Measurements from ENCODE around the gene FALEC.
A peak's percentile ranks its signal among the peaks of the same experiment; 100 is the strongest.
"Not testable (repeated sequence)": the region's sequence is repeated elsewhere in the genome, so short reads cannot be mapped to it uniquely, and the experiment has no call there.

The FALEC gene

DNA sequence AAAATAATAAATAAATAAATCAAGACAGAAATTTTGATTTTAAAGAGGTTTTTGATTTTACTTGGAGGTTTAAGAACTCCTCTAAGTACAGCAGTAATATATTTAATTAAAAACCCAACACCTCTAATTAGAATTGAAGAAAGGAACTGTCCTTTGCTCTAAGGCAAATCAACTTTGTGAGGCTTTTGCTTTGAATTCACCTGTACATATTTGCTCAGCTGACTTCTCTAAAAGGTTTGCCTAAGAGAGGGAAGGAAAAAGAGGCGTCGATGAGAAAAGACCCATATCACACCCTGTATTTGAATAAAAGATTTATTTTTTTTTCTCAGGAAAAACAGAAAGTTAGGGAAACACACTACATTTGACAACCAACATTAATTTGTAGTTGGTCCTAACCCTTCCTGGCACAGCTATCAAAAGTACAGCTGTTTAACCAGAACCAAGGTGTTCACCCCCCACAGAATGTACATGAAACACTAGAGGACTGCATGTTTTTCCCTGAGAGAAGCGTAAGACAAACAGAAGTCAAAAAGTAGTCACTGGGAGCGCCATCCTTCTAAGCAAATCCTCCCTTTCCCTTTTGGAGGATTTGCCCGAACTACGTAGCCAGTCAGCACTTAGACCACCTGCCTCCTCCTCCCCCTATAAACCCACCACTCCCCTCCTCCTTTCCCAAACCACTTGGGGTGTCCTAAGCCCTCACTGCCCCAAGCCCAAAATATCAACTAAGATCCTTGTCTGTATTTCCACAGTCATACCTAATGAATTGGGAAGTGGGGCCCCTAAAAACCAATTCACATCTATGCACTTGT lies 58.9 kb downstream of the FALEC start:
- DNase-seq (ENCODE audit: low read depth, low spot score), result no peak

DNA sequence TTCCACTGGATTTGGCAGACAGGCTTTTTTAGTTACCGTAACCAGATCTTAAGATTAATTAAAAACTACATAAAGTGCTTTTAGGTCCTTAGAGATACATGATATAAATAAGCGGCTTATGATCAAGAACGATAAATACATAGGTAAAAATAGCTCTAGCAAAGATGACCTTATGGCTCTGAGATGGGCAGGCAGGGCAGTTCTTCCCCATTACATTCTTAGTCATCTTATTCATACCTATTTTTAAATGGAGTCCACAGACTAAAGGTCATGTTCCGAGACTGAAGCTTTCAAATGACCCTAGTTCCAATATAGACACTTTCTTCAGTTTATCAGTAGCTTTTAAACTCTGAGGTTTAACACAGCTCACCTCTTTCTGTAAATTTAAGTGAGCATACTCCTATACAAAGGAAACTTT lies 59.5 kb downstream of the FALEC start:
- DNase-seq (ENCODE audit: low read depth, low spot score), result no peak

DNA sequence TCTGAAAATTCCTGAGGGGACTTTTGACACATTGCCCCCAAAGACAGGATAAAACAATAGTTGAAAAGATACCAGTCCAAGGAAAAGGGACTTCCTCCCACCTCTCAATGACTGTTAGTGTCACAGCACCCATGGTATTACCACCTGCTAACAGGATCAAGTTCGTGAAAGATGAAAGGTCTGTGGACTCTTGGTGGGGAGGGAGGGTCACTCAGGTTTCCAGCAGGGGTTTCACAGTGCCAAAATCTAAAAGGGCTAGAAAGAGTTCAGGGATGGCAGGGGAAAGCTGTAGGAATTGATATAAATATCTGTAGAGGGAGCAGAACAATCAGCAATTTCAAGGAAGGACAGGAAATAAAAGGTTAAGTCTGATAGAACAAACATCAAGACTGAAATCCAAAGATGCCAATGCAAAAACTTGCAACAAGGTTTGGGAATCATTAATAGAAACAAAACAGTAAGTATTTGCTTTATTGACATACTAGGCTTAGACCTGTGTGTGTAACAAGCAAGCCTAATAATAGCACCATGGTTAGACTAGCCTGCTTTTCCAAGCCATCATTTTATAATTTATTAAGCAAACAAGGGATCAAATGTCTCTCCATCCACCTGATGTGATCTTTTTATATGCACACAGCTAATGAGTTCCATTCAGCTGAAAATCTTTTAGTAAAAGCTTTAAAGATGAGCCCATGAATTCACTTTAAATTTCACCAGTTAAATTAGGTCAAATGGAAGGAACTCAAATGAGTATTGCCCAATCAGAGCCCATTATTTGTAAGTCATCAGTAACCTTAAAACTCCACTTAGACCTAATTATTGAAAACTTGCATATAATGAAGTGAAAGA lies 60.2 kb downstream of the FALEC start:
- DNase-seq (ENCODE audit: low read depth, low spot score), result no peak

DNA sequence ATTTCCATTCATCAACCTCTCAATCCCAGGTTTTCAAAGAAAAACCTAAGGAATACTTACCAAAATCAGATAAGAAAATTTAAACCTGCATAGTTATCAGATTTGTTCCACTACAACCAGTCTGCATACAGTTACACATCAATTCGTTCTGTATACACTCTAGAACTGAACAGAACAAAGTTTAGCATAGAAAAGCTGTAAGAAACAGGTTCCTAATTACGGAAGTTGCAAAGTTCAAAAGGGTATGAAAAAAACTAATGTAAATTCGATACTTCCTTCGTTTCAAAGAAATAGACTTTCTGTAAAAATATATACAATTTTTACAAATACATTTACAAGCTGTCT lies 60.8 kb downstream of the FALEC start:
- no peak for DNase-seq (ENCODE audit: low read depth, low spot score)

DNA sequence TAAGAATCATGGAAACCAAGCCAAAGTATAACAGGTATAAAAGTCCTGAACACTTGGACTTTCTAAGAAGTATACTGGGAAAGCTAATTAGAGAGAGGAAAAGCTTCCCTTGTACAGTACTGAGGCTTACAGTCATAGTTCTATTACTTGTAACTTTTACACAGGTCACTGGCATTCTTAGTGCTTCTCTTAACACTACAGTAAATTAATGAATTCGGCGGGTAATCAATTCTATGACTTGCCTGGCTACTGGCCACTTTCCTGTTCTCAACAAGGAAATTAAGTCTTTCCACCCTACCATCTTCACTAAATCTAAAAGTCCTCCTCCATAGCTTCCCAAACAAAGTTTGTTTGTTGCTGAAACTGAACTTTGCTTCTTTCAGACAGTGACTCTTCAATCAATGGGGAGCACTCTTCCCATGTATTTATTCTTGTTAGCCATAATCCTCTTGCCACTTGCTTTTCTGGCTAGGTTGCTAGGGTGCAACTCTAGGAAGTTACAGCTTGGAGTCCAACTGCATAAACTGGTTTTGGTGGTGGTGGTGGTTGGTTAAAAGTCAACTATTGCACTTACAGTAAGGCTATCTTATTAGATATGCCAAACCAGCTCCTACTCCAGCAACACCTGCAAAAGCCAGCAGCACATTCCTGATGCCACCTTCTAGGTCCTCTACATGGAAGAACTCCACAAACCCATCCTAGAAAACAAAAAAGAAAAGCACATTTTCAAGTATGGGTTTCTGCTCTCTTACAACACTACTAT lies 61.4 kb downstream of the FALEC start:
- DNase-seq (ENCODE audit: low read depth, low spot score), result no peak

DNA sequence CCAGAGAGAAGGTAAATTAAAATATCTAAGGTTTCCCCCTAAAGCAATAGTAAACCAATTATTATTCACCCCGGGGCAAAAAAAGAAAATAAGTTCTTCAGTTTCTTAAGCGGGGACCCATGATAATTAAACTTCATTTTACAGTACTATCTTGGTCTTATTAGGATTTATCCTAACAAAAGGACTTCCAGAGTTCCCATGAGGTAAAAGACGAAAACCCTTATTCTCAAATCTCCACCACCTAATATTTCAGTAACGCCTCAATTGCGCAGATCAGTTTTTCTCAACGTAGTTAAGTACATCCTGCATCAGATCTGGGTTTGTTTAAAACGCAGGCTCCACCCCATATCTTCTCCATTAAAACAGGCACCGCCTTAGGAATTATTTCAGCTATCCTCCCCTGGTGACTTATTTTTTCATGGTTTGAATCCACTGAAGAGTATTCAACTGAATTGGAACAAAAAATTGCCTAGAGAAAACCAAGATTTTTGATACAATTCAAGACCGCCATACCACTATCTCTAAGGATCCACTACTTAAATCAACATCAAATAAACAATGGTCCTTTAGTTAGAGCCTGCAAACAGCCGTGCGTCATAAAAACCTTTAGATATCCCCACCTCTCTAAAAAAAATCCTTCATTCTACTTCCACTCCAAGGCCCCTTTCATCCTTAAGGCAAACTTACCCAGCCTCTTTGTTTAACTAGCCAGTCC lies 62.2 kb downstream of the FALEC start:
- no peak for DNase-seq (ENCODE audit: low read depth, low spot score)

DNA sequence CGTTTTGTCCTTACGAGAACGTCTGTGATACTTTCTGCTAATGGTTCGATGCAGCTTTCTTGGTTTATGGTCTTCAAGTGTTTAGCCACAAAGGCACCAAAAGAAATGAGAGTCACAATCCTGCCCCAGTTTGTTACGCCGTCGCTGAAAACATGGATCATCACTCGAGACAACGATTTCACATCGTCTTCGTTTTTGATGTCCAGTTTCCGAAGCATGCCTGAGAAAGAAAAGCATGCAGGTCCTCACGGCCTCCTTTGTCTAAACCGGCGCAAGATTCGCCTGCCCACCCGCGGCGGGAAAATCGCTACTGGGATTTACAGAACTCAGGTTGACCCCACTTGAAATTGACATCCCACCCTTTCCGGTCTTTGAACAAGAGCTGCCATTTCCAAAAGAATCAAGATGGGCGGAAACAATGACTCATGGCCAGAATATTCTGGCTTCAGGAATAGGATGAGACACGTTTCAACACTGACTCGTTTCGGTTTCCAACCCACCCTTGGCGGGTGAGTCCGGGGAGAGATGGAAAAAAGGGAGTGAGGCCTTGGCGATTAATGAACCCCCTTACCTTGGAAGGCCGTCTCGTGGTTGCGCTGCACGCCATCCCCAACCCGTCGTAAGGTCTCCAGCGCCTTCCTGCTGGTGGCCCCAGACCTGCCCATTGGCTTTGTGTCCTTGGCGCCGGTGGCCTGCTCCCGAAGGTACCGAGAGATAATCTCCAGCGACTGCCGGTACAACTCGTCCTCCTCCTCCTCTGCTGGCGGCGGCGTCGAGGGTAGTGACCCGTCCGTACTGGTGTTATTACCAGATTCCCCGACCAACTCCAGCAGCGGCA lies 62.9 kb downstream of the FALEC start:
- DNase-seq (ENCODE audit: low read depth, low spot score), result no peak

DNA sequence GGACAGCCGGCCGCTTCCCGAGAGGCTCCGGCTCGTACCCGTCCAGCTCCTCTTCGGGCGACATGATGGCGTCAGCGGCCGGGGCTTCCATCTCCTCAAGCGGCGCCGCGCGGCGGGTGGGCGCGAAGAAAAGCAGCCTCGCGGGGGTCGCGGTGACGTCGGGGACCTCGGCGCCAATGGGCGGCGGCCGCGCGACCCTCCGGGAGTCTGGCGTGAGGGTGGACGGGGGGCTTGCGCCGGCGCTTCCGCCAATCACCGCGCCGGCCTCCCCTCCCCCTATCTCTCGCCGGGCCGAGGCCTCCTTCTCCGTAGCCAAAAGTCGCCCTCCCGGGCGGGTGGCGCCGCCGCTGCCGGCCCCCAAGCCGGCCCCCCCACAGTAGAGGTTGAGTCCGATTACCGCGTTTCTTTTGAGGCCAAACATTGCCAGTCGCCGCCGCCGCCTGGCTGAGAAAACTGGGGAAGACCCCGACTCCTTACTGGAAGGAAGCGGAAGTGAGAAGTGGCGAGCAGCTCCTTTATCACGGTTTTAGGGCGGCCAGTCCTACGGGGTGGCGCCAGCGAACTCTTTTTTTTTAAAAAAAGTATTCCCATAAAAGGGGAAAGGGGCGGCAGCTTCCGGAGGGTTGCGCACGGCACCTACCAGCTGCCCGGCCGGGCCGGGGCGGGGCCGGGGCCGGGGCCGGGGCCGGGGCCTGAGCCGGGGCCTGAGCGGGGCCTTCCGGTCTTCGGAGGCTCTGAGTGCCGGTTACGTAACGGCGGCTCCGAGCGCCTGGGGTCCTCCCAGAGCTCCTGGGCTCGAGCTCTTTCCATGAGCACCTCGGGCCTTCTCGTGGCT lies 63.8 kb downstream of the FALEC start, which contains the start of gene MCL1:
MCL1 (minus strand) TSS at position 501 of the 835 bp plus-strand sequence; CDS start at position 421, 80 bp downstream.
- DNase-seq (ENCODE audit: low read depth, low spot score), result peak; percentile 80

DNA sequence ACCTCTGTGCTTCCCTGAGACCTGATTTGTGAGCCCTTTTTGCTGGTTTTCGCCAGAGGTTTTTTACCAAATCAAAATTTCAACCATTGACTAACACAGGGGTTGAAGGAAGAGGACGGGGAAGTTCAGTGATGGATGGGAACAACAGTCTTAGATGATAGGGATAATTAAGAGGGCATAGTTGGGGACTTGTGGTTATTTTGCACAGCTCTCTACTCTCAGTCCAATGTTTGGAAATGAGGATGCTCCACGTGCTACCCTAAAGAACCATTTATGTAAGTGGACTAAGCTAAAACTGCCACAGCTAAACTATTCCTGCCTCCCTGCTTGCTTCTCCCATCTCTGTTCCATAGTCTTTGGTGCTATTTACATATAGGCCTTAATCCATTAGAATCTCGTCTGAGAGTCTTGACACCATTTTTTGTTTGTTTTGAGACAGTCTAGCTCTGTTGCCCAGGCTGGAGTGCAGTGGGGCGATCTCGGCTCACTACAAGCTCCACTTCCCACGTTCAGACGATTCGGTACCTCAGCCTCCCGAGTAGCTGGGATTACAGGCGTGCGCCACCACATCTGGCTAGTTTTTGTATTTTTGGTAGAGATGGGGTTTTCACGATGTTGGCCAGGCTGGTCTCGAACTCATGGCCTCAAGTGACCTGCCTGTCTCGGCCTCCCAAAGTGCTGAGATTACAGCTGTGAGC lies 64.5 kb downstream of the FALEC start:
- no peak for DNase-seq (ENCODE audit: low read depth, low spot score)

DNA sequence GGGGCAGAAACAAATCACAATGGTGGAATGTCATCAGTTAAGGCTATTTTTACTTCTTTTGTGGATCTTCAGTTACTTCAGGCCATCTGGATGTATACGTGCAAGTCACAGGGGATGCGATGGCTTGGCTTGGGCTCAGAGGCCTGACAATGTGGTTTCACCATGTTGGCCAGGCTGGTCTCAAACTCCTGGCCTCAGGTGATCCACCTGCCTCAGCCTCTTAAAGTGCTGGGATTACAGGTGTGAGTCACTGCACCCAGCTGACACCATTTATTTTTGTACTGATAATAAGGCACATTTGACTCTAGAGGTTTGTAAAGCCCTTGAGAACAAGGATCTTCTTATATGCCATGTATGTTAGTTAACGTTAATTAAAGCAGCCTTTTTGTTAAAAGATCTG lies 65.4 kb downstream of the FALEC start:
- not testable (repeated sequence) for DNase-seq (ENCODE audit: low read depth, low spot score)

DNA sequence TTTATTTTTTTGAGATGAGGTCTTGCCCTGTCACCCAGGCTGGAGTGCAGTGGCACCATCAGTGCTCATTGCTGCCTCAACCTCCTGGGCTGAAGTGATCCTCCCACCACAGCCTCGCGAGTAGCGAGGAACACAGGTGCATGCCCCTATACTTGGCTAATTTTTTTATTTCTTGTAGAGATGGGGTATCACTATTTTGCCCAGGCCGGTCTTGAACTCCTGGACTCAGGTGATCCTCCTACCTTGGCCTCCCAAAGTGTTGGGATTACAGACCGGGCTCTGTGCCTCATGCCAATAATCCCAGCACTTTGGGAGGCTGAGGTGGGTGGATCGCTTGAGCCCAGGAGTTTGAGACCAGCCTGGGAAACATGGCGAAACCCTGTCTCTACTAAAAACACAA lies 65.9 kb downstream of the FALEC start:
- DNase-seq (ENCODE audit: low read depth, low spot score), result not testable (repeated sequence)

DNA sequence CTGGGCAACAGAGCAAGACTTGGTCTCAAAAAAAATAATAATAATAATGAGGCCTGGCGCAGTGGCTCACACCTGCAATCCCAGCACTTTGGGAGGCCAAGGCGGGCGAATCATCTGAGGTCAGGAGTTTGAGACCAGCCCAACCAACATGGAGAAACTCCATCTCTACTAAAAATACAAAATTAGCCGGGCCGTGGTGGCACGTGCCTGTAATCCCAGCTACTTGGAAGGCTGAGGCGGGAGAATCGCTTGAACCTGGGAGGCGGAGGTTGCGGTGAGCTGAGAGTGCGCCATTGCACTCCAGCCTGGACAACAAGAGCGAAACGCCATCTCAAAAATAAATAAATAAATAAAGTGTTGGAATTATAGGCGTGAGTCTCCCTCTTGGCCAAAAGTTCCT lies 66.4 kb downstream of the FALEC start:
- DNase-seq (ENCODE audit: low read depth, low spot score), result not testable (repeated sequence)

DNA sequence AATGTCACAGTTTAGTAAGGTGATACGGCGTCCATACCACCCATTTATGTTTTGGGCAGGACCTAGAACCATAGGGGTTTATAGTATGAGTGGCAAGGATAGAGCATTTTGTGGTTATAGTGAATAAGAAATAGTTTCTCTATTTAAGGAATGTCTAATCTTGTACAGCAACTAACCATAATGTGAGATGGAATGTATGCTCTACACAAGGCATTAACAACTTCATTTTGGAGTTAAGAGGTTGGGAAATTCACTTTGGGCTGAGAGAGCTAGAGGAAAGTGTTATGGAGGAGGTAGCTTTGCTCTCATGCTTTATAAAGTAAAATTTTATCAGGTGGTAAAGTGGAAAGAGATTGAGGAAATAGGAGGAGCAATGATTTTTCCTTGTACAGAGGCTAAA lies 66.8 kb downstream of the FALEC start:
- DNase-seq (ENCODE audit: low read depth, low spot score), result no peak

All from brain pericyte (primary cell).